NOMO-1 (cell line): ENCODE results near the gene CNTF.

Experiments used
- DNase-seq, 2 experiments: peaks; one replicate each; lab custom pipeline; 2025; ENCODE audit not compliant: unreplicated experiment in 2 of 2; lab: John Stamatoyannopoulos, UW

CNTF gene

GRCh38 chr11:58606930-58607714, 15.3 kb upstream of the CNTF start:
- DNase-seq = no peak

- DNase-seq = no peak
Measured at GRCh38 chr11:58608331-58608730, 14.1 kb upstream of the CNTF start.

GRCh38 chr11:58609723-58610122, 12.7 kb upstream of the CNTF start:
- no peak for DNase-seq

GRCh38 chr11:58613228-58613627, 9.2 kb upstream of the CNTF start:
- no peak for DNase-seq

- no peak for DNase-seq
Measured at GRCh38 chr11:58615559-58615958, 6.9 kb upstream of the CNTF start.

GRCh38 chr11:58616594-58616993, 5.9 kb upstream of the CNTF start:
- no peak for DNase-seq

- no peak for DNase-seq
Measured at GRCh38 chr11:58617976-58618557, 4.4 kb upstream of the CNTF start.

GRCh38 chr11:58621586-58622262, 741 bp upstream of the CNTF start:
- no peak for DNase-seq

- no peak for DNase-seq
Measured at GRCh38 chr11:58625086-58625485, 2.6 kb downstream of the CNTF start.

GRCh38 chr11:58625826-58626460, 3.5 kb downstream of the CNTF start:
- no peak for DNase-seq

GRCh38 chr11:58626934-58627483, 4.5 kb downstream of the CNTF start:
- DNase-seq = no peak

GRCh38 chr11:58628446-58628845, 6.0 kb downstream of the CNTF start:
- no peak for DNase-seq

- no peak for DNase-seq
Measured at GRCh38 chr11:58629857-58630256, 7.4 kb downstream of the CNTF start.

GRCh38 chr11:58631378-58631777, 8.9 kb downstream of the CNTF start:
- no peak for DNase-seq

GRCh38 chr11:58632510-58632909, 10.0 kb downstream of the CNTF start:
- DNase-seq = no peak

- DNase-seq = no peak
Measured at GRCh38 chr11:58636587-58636986, 14.1 kb downstream of the CNTF start.

GRCh38 chr11:58637371-58637770, 14.9 kb downstream of the CNTF start:
- no peak for DNase-seq

- no peak for DNase-seq
Measured at GRCh38 chr11:58639103-58639502, 16.6 kb downstream of the CNTF start.

- DNase-seq = no peak
Measured at GRCh38 chr11:58639669-58640068, 17.2 kb downstream of the CNTF start.

GRCh38 chr11:58640386-58641023, 18.0 kb downstream of the CNTF start:
- peak in 1 of 2 experiments; percentile 37 for DNase-seq

GRCh38 chr11:58641341-58641740, 18.9 kb downstream of the CNTF start:
- DNase-seq = no peak
